Osteocyte (in vitro differentiated cells): Measurements from ENCODE around the gene ITFG2. TPM values are rescaled to one million over a fixed set of nuclear protein-coding genes. Genes with fewer than 3 reads are reported as not detected.

Experiments used
- DNase-seq: peaks from one replicate; pipeline ENCODE4 v3.0.0; 2021; ENCODE audit warnings: mixed read lengths; ENCODE audit not compliant: unreplicated experiment; ENCODE audit errors: extremely low spot score
- H3K27ac Mint-ChIP-seq: one replicate; pipeline ENCODE4 v1.8.0; 2021; ENCODE audit warnings: mild to moderate bottlenecking, mixed read lengths; ENCODE audit not compliant: unreplicated experiment
- H3K27me3 Mint-ChIP-seq: one replicate; pipeline ENCODE4 v1.8.0; 2021; ENCODE audit warnings: mixed read lengths; ENCODE audit not compliant: unreplicated experiment
- H3K36me3 Mint-ChIP-seq: one replicate; pipeline ENCODE4 v1.8.0; 2021; ENCODE audit warnings: mixed read lengths; ENCODE audit not compliant: unreplicated experiment
- H3K4me1 Mint-ChIP-seq: one replicate; pipeline ENCODE4 v1.8.0; 2021; ENCODE audit warnings: mixed read lengths; ENCODE audit not compliant: unreplicated experiment
- H3K4me3 Mint-ChIP-seq: one replicate; pipeline ENCODE4 v1.8.0; 2021; ENCODE audit warnings: mild to moderate bottlenecking, moderate library complexity, mixed read lengths; ENCODE audit not compliant: unreplicated experiment
- H3K9me3 Mint-ChIP-seq: one replicate; pipeline ENCODE4 v1.8.0; 2021; ENCODE audit warnings: mixed read lengths; ENCODE audit not compliant: unreplicated experiment
- CTCF ChIP-seq: fragments of 200-600 bp; sonication (generic); IDR thresholded peaks from 2 replicates; pipeline ENCODE4 v1.5.0; 2021; ENCODE audit warnings: antibody characterized with exemption, mild to moderate bottlenecking, moderate library complexity
- total RNA-seq: library from RNA; stranded (reverse); gene quantifications from 2 replicates; pipeline ENCODE4 v1.2.1, GENCODE V29; 2021

The ITFG2 gene
- total RNA-seq, 1 donor from 2014 or later, result 35.4 TPM

- Mint-ChIP-seq H3K4me3 (no peak overlapping the region), H3K9me3 (no peaks in the 10 kb centered on the region), H3K4me1 (peaks cover 6% of the 10 kb centered on the region), H3K36me3 (peaks cover 2% of the 10 kb centered on the region), H3K27me3 (no peaks in the 10 kb centered on the region), H3K27ac (no peak overlapping the region)
- no peak for TF ChIP-seq CTCF
- no peak for DNase-seq
These were observed 43.6 kb downstream of the ITFG2 start for GRCh38 chr12:2856051-2856450.

- Mint-ChIP-seq H3K36me3 (peaks cover 2% of the 10 kb centered on the region), H3K4me1 (peaks cover 6% of the 10 kb centered on the region), H3K27me3 (no peaks in the 10 kb centered on the region), H3K27ac (no peak within 1 kb of the TSS), H3K4me3 (no peak within 1 kb of the TSS), H3K9me3 (no peaks in the 10 kb centered on the region)
- no peak for DNase-seq
- TF ChIP-seq CTCF, result no peak
These were observed 44.6 kb downstream of the ITFG2 start, which contains the start of gene TEX52 for GRCh38 chr12:2857021-2857431. TEX52 (minus strand) TSS chr12:2857039; CDS start chr12:2857026, 13 bp downstream.

GRCh38 chr12:2857576-2857975 lies 45.1 kb downstream of the ITFG2 start:
- Mint-ChIP-seq H3K4me3 (no peak overlapping the region), H3K9me3 (no peaks in the 10 kb centered on the region), H3K36me3 (peaks cover 2% of the 10 kb centered on the region), H3K27me3 (no peaks in the 10 kb centered on the region), H3K27ac (no peak overlapping the region), H3K4me1 (peaks cover 6% of the 10 kb centered on the region)
- no peak for TF ChIP-seq CTCF
- no peak for DNase-seq

GRCh38 chr12:2858334-2858733 lies 45.9 kb downstream of the ITFG2 start:
- no peaks in the 10 kb centered on the region for H3K27me3 Mint-ChIP-seq
- DNase-seq, result no peak
- no peak overlapping the region for H3K27ac Mint-ChIP-seq
- no peak for TF ChIP-seq CTCF
- H3K4me3 Mint-ChIP-seq, result no peak overlapping the region
- no peaks in the 10 kb centered on the region for H3K9me3 Mint-ChIP-seq
- peaks cover 6% of the 10 kb centered on the region for H3K4me1 Mint-ChIP-seq
- peaks cover 2% of the 10 kb centered on the region for H3K36me3 Mint-ChIP-seq

GRCh38 chr12:2858944-2859421 lies 46.5 kb downstream of the ITFG2 start:
- Mint-ChIP-seq H3K27me3 (no peaks in the 10 kb centered on the region), H3K36me3 (peaks cover 2% of the 10 kb centered on the region), H3K4me1 (peaks cover 2% of the 10 kb centered on the region), H3K27ac (no peak overlapping the region), H3K4me3 (no peak overlapping the region), H3K9me3 (no peaks in the 10 kb centered on the region)
- DNase-seq, result no peak
- no peak for TF ChIP-seq CTCF
